CD4-positive, CD25-positive, alpha-beta regulatory T cell (primary cell): ENCODE results near the gene MMP24. TPM values are rescaled to one million over a fixed set of nuclear protein-coding genes. Genes with fewer than 3 reads are reported as not detected.
"Not testable (repeated sequence)": the region's sequence is repeated elsewhere in the genome, so short reads cannot be mapped to it uniquely, and the experiment has no call there.

Experiments used
- ATAC-seq, 2 donors: fragments of 150-1000 bp; cut with Tn5 transposase; one replicate each; pipeline ENCODE4 v1.10.0; 2021; ENCODE audit warnings: low read depth in 2 of 2, moderate number of reproducible peaks in 2 of 2, moderate library complexity in 1 of 2
- DNase-seq, 3 donors: peaks; one replicate each; pipeline versions ENCODE4 v3.0.0 to v3.0.0-alpha.2; 2012 to 2022; ENCODE audit warnings: mixed read lengths in 1 of 3
- H3K27ac ChIP-seq: one replicate; pipeline ENCODE4 v1.7.0; 2013; ENCODE audit warnings: mild to moderate bottlenecking, low read length; ENCODE audit not compliant: insufficient read depth, poor library complexity, severe bottlenecking
- H3K27me3 ChIP-seq: one replicate; pipeline ENCODE4 v1.7.0; 2013; ENCODE audit warnings: low read length; ENCODE audit not compliant: control insufficient read depth, insufficient read depth
- H3K36me3 ChIP-seq: one replicate; pipeline ENCODE4 v1.7.0; 2013; ENCODE audit warnings: mild to moderate bottlenecking, low read length, moderate library complexity; ENCODE audit not compliant: control insufficient read depth, insufficient read depth
- H3K4me1 ChIP-seq: 2 replicates; pipeline ENCODE4 v1.7.0; 2013; ENCODE audit warnings: mild to moderate bottlenecking, low read length; ENCODE audit not compliant: insufficient read depth, control insufficient read depth, poor library complexity, severe bottlenecking
- H3K4me3 ChIP-seq: one replicate; pipeline ENCODE4 v1.7.0; 2013; ENCODE audit warnings: low read depth, mild to moderate bottlenecking, low read length, moderate library complexity
- H3K9me3 ChIP-seq, 2 experiments: 1 replicate in 1 of 2; 2 replicates in 1 of 2; pipeline ENCODE4 v1.7.0; 2013; ENCODE audit warnings: low read length in 2 of 2, mild to moderate bottlenecking in 1 of 2, moderate library complexity in 1 of 2; ENCODE audit not compliant: control insufficient read depth in 2 of 2
- H3K27ac Mint-ChIP-seq, 3 donors: one replicate each; pipeline ENCODE4 v1.8.0; 2020 to 2022; ENCODE audit warnings: mild to moderate bottlenecking in 3 of 3, mixed read lengths in 3 of 3, moderate library complexity in 2 of 3
- H3K27me3 Mint-ChIP-seq: one replicate; pipeline ENCODE4 v1.8.0; 2022; ENCODE audit warnings: mild to moderate bottlenecking, mixed read lengths
- H3K36me3 Mint-ChIP-seq: one replicate; pipeline ENCODE4 v1.8.0; 2020; ENCODE audit warnings: mixed read lengths
- H3K4me1 Mint-ChIP-seq, 4 donors: one replicate each; pipeline ENCODE4 v1.8.0; 2020 to 2022; ENCODE audit warnings: mixed read lengths in 4 of 4, mild to moderate bottlenecking in 1 of 4
- H3K4me3 Mint-ChIP-seq, 4 donors: one replicate each; pipeline ENCODE4 v1.8.0; 2020 to 2022; ENCODE audit warnings: mild to moderate bottlenecking in 4 of 4, mixed read lengths in 4 of 4, moderate library complexity in 3 of 4
- H3K9me3 Mint-ChIP-seq, 7 donors: one replicate each; pipeline ENCODE4 v1.8.0; 2020 to 2022; ENCODE audit warnings: mixed read lengths in 7 of 7, mild to moderate bottlenecking in 3 of 7, moderate library complexity in 2 of 7
- polyA plus RNA-seq, 4 donors: library from polyadenylated mRNA; unstranded; fragments of 300-500 nt; fragmentation: Illumina TruSeq; gene quantifications; one replicate each; pipeline ENCODE4 v1.2.3, GENCODE V29; 2021
- total RNA-seq: library from RNA; stranded (reverse); gene quantifications from one replicate; pipeline ENCODE4 v1.2.3, GENCODE V29; 2022

The MMP24 gene
- total and polyA plus RNA-seq, 5 donors from 2014 or later: 0.05 to 0.16 (median 0.09) TPM; not detected in 1

DNA sequence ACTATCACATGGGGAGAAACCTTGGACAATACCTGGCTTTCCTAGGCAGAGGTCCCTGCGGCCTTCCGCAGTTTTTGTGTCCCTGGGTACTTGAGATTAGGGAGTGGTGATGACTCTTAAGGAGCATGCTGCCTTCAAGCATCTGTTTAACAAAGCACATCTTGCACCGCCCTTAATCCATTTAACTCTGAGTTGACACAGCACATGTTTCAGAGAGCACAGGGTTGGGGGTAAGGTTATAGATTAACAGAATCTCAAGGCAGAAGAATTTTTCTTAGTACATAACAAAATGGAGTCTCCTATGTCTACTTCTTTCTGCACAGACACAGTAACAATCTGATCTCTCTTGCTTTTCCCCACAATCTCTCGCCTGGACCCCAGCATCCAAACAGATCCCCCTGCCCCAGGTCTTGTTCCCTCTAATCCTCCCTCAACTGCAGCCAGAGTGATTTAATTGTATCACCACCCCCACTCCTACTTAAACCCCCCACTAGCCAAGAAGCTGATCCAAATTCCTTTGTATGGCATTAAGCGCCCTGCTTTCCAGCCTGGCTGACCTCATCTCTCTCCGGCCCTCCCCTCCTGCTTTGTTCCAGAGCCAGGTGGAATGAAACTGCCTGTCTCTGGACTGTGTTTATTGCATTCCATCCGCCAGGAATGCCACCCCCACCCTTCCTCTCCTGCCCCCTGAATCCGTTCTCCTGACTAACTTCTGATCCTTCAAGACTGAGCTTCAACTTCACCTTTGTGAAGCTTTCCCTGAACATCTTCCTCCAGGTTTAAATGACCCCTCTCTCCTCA is 36.4 kb downstream of the MMP24 start:
- ATAC-seq, DNase-seq, H3K27ac ChIP-seq, H3K27me3 ChIP-seq, H3K4me1 Mint-ChIP-seq, H3K4me3 ChIP-seq, H3K4me1 ChIP-seq, H3K9me3 ChIP-seq, H3K9me3 Mint-ChIP-seq, H3K27me3 Mint-ChIP-seq: not testable (repeated sequence)
- peaks cover 31% of the 10 kb centered on the region for H3K36me3 Mint-ChIP-seq
- H3K27ac Mint-ChIP-seq: peak overlapping the region in 1 of 3 donors; percentile 73
- peaks cover 20% of the 10 kb centered on the region for H3K36me3 ChIP-seq
- H3K4me3 Mint-ChIP-seq: peak overlapping the region in 1 of 4 donors; percentile 47

DNA sequence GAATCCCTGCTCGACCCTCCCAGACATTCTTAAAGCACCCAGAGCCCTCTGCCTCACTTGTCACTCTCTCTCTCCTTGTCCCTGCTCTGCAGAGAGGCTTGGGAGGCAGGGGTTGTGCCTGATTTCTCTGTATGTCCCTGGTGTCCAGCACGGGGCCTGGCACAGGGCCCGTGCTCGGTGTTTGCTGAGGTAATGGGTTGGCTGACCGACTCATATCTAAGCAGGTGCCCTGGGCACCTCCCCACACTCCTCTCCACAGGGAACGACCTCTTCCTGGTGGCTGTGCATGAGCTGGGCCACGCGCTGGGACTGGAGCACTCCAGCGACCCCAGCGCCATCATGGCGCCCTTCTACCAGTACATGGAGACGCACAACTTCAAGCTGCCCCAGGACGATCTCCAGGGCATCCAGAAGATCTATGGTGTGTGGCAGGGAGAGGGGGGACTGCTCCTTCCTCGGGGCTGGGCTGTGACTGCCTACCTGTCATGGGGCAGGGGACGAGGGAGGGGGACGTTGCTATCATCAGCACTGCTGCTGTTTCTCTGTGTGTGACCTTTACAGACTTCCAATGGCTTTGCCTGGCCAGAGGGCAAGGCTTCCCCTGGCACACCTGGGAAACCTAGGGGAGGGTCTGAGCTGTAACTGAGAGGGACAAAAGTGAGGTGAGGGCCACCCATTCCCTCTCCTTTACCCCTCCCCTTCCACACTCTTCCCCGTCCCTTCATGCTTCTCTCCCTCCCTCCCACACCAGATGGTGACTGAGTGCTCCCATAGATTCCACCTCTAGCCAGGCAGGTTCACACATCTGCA is 37.2 kb downstream of the MMP24 start:
- Histone ChIP-seq H3K27me3 (no peaks in the 10 kb centered on the region), H3K4me3 (no peak overlapping the region), H3K27ac (no peak overlapping the region), H3K9me3 (no peaks in the 10 kb centered on the region), H3K4me1 (no peaks in the 10 kb centered on the region), H3K36me3 (peaks cover 25% of the 10 kb centered on the region)
- ATAC-seq: no peak
- peak overlapping the region in 2 of 3 donors; percentile 73 to 76 for H3K27ac Mint-ChIP-seq
- no peak for DNase-seq
- peaks cover 0 to 12% (median 6%) of the 10 kb centered on the region in 4 donors for H3K4me1 Mint-ChIP-seq
- H3K4me3 Mint-ChIP-seq: no peak overlapping the region
- peaks cover 26% of the 10 kb centered on the region for H3K36me3 Mint-ChIP-seq
- no peaks in the 10 kb centered on the region for H3K9me3 Mint-ChIP-seq
- no peaks in the 10 kb centered on the region for H3K27me3 Mint-ChIP-seq

DNA sequence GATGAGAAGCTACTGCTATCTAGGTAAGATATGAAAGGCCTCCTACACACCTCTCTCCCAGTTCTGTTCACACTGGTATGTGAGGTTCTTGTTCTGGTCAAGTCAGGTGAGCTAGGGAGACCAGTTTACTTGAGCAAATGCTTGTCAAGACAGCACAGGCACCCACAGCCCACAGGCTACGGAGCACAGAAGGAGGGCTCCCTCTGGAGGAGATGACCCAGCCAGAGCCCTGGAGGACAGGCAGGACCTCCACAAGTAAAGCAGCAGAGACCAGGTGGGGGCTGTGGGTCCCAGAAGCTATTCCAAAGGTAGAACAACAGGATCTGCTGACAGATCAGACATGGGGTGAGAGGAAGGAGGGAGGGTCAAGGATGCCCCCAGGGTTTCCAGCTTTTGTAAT is 38.3 kb downstream of the MMP24 start:
- Histone ChIP-seq H3K27ac (no peak overlapping the region), H3K36me3 (peaks cover 24% of the 10 kb centered on the region), H3K4me1 (no peaks in the 10 kb centered on the region), H3K4me3 (no peak overlapping the region), H3K9me3 (no peaks in the 10 kb centered on the region), H3K27me3 (no peaks in the 10 kb centered on the region)
- Mint-ChIP-seq H3K36me3 (peaks cover 22% of the 10 kb centered on the region), H3K4me3 (no peak overlapping the region), H3K27ac (peak overlapping the region in 1 of 3 donors; percentile 38), H3K4me1 (peaks cover 0 to 16% (median 6%) of the 10 kb centered on the region in 4 donors), H3K9me3 (no peaks in the 10 kb centered on the region), H3K27me3 (no peaks in the 10 kb centered on the region)
- DNase-seq (no peak), ATAC-seq (no peak)

GRCh38 chr20:35267092-35267491 is 40.6 kb downstream of the MMP24 start:
- Histone ChIP-seq H3K4me1 (no peaks in the 10 kb centered on the region), H3K36me3 (peaks cover 33% of the 10 kb centered on the region), H3K27ac (no peak overlapping the region), H3K27me3 (no peaks in the 10 kb centered on the region), H3K9me3 (no peaks in the 10 kb centered on the region), H3K4me3 (no peak overlapping the region)
- ATAC-seq: no peak
- peaks cover 28% of the 10 kb centered on the region for H3K36me3 Mint-ChIP-seq
- H3K27ac Mint-ChIP-seq: no peak overlapping the region
- no peak overlapping the region for H3K4me3 Mint-ChIP-seq
- no peak for DNase-seq
- no peaks in the 10 kb centered on the region for H3K9me3 Mint-ChIP-seq
- no peaks in the 10 kb centered on the region for H3K27me3 Mint-ChIP-seq
- H3K4me1 Mint-ChIP-seq: peaks cover 0 to 16% (median 6%) of the 10 kb centered on the region in 4 donors

DNA sequence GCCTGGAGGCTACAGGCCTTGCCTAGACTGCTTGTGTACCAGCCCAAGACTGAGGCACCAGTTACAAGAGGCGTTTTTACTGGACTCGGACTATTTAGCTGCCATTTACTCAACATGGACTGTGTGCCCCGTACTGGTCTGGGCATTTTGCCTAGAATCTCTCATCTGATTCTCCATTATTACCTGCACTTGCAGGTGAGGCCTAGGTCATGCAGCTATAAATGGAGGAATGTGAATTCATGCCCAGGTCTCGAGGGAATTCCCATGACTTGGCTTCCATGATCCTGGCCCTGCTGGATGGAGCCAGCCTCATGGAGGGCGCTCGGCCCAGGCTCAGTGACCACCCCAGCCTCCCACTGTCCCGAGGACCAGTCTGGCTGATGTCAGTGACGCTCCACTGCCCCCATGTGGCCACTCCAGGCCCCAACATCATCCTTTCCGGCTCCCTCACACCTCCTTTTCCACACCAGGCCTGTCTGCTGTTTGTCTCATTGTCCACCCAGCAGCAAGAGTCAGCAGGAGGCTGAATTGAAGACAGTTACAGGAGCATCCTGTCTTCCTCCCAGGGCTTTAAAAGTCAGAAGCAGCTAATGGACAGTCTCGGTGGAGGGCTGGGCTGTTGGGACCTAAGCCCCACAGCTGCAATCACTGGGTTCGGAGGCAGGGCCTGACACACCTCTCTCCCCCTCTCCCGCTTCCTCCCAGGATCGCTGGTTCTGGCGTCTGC is 42.7 kb downstream of the MMP24 start:
- Histone ChIP-seq H3K9me3 (no peaks in the 10 kb centered on the region), H3K4me1 (no peaks in the 10 kb centered on the region), H3K27me3 (no peaks in the 10 kb centered on the region), H3K4me3 (no peak overlapping the region), H3K36me3 (peaks cover 23% of the 10 kb centered on the region), H3K27ac (no peak overlapping the region)
- H3K9me3 Mint-ChIP-seq: no peaks in the 10 kb centered on the region
- H3K36me3 Mint-ChIP-seq: peaks cover 28% of the 10 kb centered on the region
- H3K4me1 Mint-ChIP-seq: peaks cover 0 to 19% (median 9%) of the 10 kb centered on the region in 4 donors
- no peak overlapping the region for H3K27ac Mint-ChIP-seq
- no peaks in the 10 kb centered on the region for H3K27me3 Mint-ChIP-seq
- peak in 2 of 3 donors; percentile 19 to 40 for DNase-seq
- peak in 1 of 2 donors; percentile 36 for ATAC-seq
- peak overlapping the region in 1 of 4 donors; percentile 38 for H3K4me3 Mint-ChIP-seq

DNA sequence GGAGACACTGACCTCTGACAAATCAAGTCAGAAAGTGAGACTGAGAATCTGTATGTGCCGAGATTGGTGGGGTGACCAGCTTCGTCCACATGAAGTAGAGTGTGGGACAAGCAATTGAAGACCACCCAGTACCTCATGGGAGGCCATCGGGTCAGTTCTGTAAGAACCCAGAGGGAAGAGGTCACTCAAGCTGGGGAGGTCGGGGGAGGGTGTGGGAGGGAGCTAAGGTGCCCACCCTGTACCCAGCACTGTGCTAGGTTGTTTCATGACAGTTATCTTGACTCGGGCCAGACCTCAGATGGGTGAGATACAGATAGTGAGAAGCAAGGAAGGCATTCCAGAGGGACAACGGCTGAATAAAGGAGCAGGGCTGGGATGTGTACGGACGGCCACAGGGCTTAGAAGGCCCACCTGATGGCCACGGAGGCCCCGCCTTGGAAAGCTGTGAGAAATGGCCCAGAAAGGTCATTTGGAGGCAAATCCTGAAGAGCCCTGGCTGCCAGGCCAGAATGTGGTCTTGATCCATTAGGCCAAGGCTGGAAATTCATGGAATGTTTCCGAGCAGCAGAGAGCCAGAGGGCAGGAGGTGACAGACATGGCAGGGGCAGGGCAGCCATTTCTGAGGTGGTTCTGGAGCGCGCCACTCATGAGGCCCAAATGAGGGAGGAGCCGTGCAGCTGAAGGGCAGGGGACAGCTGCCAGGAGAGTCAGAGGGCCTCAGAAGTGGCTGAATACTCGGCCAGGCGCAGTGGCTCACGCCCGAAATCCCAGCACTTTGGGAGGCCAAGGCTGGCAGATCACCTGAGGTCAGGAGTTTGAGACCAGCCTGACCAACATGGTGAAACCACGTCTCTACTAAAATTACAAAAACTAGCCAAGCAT is 43.8 kb downstream of the MMP24 start:
- peaks cover 0 to 20% (median 9%) of the 10 kb centered on the region in 4 donors for H3K4me1 Mint-ChIP-seq
- no peaks in the 10 kb centered on the region for H3K9me3 Mint-ChIP-seq

More for the DNA sequence above, 43.8 kb downstream of the MMP24 start:
- Mint-ChIP-seq H3K27me3 (no peaks in the 10 kb centered on the region), H3K27ac (no peak overlapping the region), H3K36me3 (peaks cover 25% of the 10 kb centered on the region), H3K4me3 (no peak overlapping the region)
- H3K27ac ChIP-seq: no peak overlapping the region
- H3K4me1 ChIP-seq: no peaks in the 10 kb centered on the region
- H3K36me3 ChIP-seq: peaks cover 23% of the 10 kb centered on the region
- no peak for DNase-seq
- H3K4me3 ChIP-seq: no peak overlapping the region
- no peaks in the 10 kb centered on the region for H3K27me3 ChIP-seq
- H3K9me3 ChIP-seq: no peaks in the 10 kb centered on the region
- ATAC-seq: no peak
